BJ (cell line): ENCODE results near the gene CDH23. TPM values are rescaled to one million over a fixed set of nuclear protein-coding genes. Genes with fewer than 3 reads are reported as not detected.

ENCODE experiments used
- CTCF ChIA-PET: fragments of 350-600 bp; formaldehyde crosslinking; extraction: SDS; loops from one replicate; lab custom pipeline; 2021; ENCODE audit warnings: antibody characterized with exemption, inconsistent platforms; lab: Yijun Ruan, JAX
- POLR2A ChIA-PET: fragments of 300-600 bp; sonication (Branson Sonifier 250); formaldehyde crosslinking; extraction: SDS; loops from one replicate; lab custom pipeline; 2021; ENCODE audit warnings: antibody characterized with exemption; lab: Charles Lee
- DNase-seq: peaks from one replicate; pipeline ENCODE4 v3.0.0-alpha.2; 2011; ENCODE audit warnings: low read depth
- H3K27me3 ChIP-seq: 2 replicates; pipeline ENCODE4 v1.6.0; 2011; ENCODE audit warnings: low read length; ENCODE audit not compliant: control insufficient read depth, insufficient read depth
- H3K36me3 ChIP-seq: 2 replicates; pipeline ENCODE4 v1.5.1; 2011; ENCODE audit warnings: low read length; ENCODE audit not compliant: control insufficient read depth, insufficient read depth
- H3K4me3 ChIP-seq: 2 replicates; pipeline ENCODE4 v1.5.1; 2011; ENCODE audit warnings: low read depth, mild to moderate bottlenecking, control low read depth, low read length
- CTCF ChIP-seq: IDR thresholded peaks from 2 replicates; pipeline ENCODE4 v1.5.1; 2011; ENCODE audit warnings: low read depth, mild to moderate bottlenecking, control low read depth, inconsistent platforms, low read length, moderate library complexity; ENCODE audit not compliant: insufficient read depth
- polyA plus RNA-seq: library from polyadenylated mRNA; depleted of rRNA; stranded (reverse); fragments of >200 nt; gene quantifications from 2 replicates; pipeline ENCODE4 v1.2.3, GENCODE V29; 2011

CDH23 gene
- polyA plus RNA-seq, 1 experiment, result 0.05 TPM

GRCh38 chr10:71447676-71448075 lies 51.0 kb downstream of the CDH23 start:
- no peak for DNase-seq
- ChIA-PET POLR2A (no interaction called here), CTCF (interaction anchor here (1.4 kb wide), 1 partner anchor 122 kb away, joined by 3 read pairs; no protein-coding TSS in a partner anchor)
- H3K36me3 ChIP-seq, result no peaks in the 10 kb centered on the region
- no peak overlapping the region for H3K4me3 ChIP-seq
- H3K27me3 ChIP-seq, result peaks cover 2% of the 10 kb centered on the region; the same call in 1 of the 2 replicates
- no peak for TF ChIP-seq CTCF

- CTCF ChIA-PET, result interaction anchor here (1.4 kb wide), 1 partner anchor 122 kb away, joined by 3 read pairs; no protein-coding TSS in a partner anchor
Observed at GRCh38 chr10:71448146-71448545, 51.4 kb downstream of the CDH23 start.

DNA sequence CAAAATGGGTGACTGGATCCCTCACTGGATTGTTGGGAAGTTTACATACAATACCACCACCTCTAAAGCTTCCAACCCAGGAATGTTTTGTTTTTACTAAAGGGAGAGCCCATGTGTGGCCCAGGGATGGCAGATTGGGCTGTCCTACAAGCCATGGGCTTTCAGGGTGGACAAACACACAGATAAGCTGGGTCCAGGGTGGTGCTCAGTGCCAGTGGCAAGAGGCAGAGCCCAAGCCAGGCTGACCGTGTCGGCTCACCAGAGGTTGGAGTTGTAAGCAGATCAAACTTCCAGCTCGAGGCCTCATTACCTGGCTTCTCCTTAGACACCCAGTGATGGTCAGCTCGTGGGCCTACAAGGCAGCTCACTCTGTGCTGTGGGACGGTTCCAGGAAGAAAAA lies 52.3 kb downstream of the CDH23 start:
- ChIA-PET CTCF (no interaction called here), POLR2A (no interaction called here)
- H3K27me3 ChIP-seq, result peaks cover 1% of the 10 kb centered on the region

More at GRCh38 chr10:71448146-71448545, 51.4 kb downstream of the CDH23 start:
- Histone ChIP-seq H3K4me3 (no peak overlapping the region), H3K36me3 (no peaks in the 10 kb centered on the region), H3K27me3 (peaks cover 2% of the 10 kb centered on the region; the same call in 1 of the 2 replicates)
- no peak for TF ChIP-seq CTCF
- no peak for DNase-seq
- POLR2A ChIA-PET, result no interaction called here

DNA sequence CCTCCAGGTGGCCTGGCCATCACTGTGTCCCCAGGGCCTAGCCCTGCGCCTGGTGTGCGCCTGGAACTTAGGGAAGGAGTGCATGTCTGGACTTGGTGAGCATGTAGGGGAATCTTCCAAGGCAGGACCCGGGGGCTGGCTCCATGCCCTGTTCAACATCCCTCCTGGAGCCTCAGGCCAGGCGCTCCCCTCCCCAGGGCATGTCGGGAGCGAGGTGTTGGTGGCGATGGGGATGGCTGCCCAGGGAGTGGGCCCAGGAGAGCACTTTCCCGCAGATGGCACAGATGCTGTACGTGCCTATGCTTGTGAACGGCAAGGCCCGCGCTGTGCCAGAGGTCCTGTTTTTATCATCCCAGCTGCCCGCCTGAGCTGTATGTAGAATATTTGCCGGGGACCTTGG lies 55.0 kb downstream of the CDH23 start:
- ChIA-PET CTCF (no interaction called here), POLR2A (no interaction called here)
- Histone ChIP-seq H3K36me3 (no peaks in the 10 kb centered on the region), H3K4me3 (no peak overlapping the region), H3K27me3 (peaks cover 5% of the 10 kb centered on the region)
- TF ChIP-seq CTCF, result no peak
- DNase-seq, result no peak

More for the DNA sequence above, 52.3 kb downstream of the CDH23 start:
- no peak for DNase-seq
- H3K36me3 ChIP-seq, result no peaks in the 10 kb centered on the region
- no peak for TF ChIP-seq CTCF
- no peak overlapping the region for H3K4me3 ChIP-seq

- no peaks in the 10 kb centered on the region for H3K36me3 ChIP-seq
- peaks cover 10% of the 10 kb centered on the region for H3K27me3 ChIP-seq
- POLR2A ChIA-PET, result no interaction called here
- CTCF ChIA-PET, result interaction anchor here (1.0 to 1.3 kb wide), 2 partner anchors 18 to 40 kb away, joined by 3 to 4 read pairs; no protein-coding TSS in a partner anchor
- DNase-seq, result no peak
- no peak overlapping the region for H3K4me3 ChIP-seq
- TF ChIP-seq CTCF, result no peak
Observed at GRCh38 chr10:71453186-71453585, 56.5 kb downstream of the CDH23 start.
